ENCODE results near the gene IL3RA. TPM values are rescaled to one million over a fixed set of nuclear protein-coding genes. Genes with fewer than 3 reads are reported as not detected.

Gene IL3RA
- total and polyA plus RNA-seq, 3 donors from 2014 or later: 3.4 to 5.5 (median 4.6) TPM

- peak; percentile 10 for DNase-seq
- Histone ChIP-seq H3K9me3 (no peaks in the 10 kb centered on the region), H3K4me1 (peaks cover 27% of the 10 kb centered on the region), H3K27ac (no peak overlapping the region), H3K27me3 (no peaks in the 10 kb centered on the region), H3K36me3 (ENCODE audit: low read depth, missing control alignments) (no peaks in the 10 kb centered on the region), H3K4me3 (no peak overlapping the region)
- intact Hi-C loops (cut with DNase I; ENCODE audit: low total_unique reads): loop anchor here (10.0 kb wide), 1 partner anchor 55 kb away; no protein-coding TSS in a partner anchor
- TF ChIP-seq POLR2A (IDR thresholded peaks at IDR 0.05) (no peak), CTCF (IDR thresholded peaks at IDR 0.05) (no peak)
- WGBS, 2 donors: 92 to 95% methylated on average over 10 of the region's 10 CpGs
Measured at GRCh38 chrX:1389993-1390285, 53.4 kb downstream of the IL3RA start.

GRCh38 chrX:1390621-1391369, 54.2 kb downstream of the IL3RA start:
- Histone ChIP-seq H3K27ac (peak overlapping the region; percentile 91 to 99), H3K36me3 (ENCODE audit: low read depth, missing control alignments) (no peaks in the 10 kb centered on the region), H3K4me3 (peak overlapping the region; percentile 100), H3K27me3 (no peaks in the 10 kb centered on the region), H3K9me3 (no peaks in the 10 kb centered on the region), H3K4me1 (peaks cover 27% of the 10 kb centered on the region)
- 39 to 46% methylated on average over 21 to 30 of the region's 30 CpGs for WGBS, 2 donors
- DNase-seq: peak; percentile 32
- intact Hi-C loops (cut with DNase I; ENCODE audit: low total_unique reads): loop anchor here (10.0 kb wide), 1 partner anchor 54 kb away; no protein-coding TSS in a partner anchor
- TF ChIP-seq POLR2A (IDR thresholded peaks at IDR 0.05): no peak
- TF ChIP-seq CTCF (IDR thresholded peaks at IDR 0.05): no peak

- TF ChIP-seq POLR2A (IDR thresholded peaks at IDR 0.05): no peak
- no peak for TF ChIP-seq CTCF (IDR thresholded peaks at IDR 0.05)
- intact Hi-C loops (cut with DNase I; ENCODE audit: low total_unique reads): loop anchor here (10.0 kb wide), 1 partner anchor 53 kb away; no protein-coding TSS in a partner anchor
- DNase-seq: no peak
- H3K9me3 ChIP-seq: no peaks in the 10 kb centered on the region
- peak overlapping the region; percentile 100 for H3K4me3 ChIP-seq
- 0% methylated on average over 19 of the region's 19 CpGs; no CpG with 5 or more reads in 1 of the 2 donors for WGBS, 2 donors
- peak overlapping the region; percentile 91 to 99 for H3K27ac ChIP-seq
- H3K27me3 ChIP-seq: no peaks in the 10 kb centered on the region
- no peaks in the 10 kb centered on the region for H3K36me3 ChIP-seq (ENCODE audit: low read depth, missing control alignments)
- peaks cover 27% of the 10 kb centered on the region for H3K4me1 ChIP-seq
Measured at GRCh38 chrX:1391370-1391706, 54.8 kb downstream of the IL3RA start.

GRCh38 chrX:1391707-1392375, 55.3 kb downstream of the IL3RA start, which contains the start of gene SLC25A6:
Gene SLC25A6 (minus strand): TSS chrX:1392113. CDS start chrX:1392009, 104 bp downstream.
- Histone ChIP-seq H3K4me3 (peak within 1 kb of the TSS; percentile 100), H3K9me3 (no peaks in the 10 kb centered on the region), H3K27ac (peak within 1 kb of the TSS; percentile 96 to 99), H3K4me1 (peaks cover 27% of the 10 kb centered on the region), H3K27me3 (no peaks in the 10 kb centered on the region), H3K36me3 (ENCODE audit: low read depth, missing control alignments) (no peaks in the 10 kb centered on the region)
- TF ChIP-seq CTCF (IDR thresholded peaks at IDR 0.05) (peak in 2 of 3 experiments; percentile 8 to 29), POLR2A (IDR thresholded peaks at IDR 0.05) (no peak)
- 0 to 1% methylated on average over 15 to 64 of the region's 90 CpGs for WGBS, 2 donors
- intact Hi-C loops (cut with DNase I; ENCODE audit: low total_unique reads): loop anchor here (10.0 kb wide), 1 partner anchor 53 kb away; no protein-coding TSS in a partner anchor
- peak; percentile 98 for DNase-seq
